ENCODE data around the gene ART4.

The ART4 gene

DNA sequence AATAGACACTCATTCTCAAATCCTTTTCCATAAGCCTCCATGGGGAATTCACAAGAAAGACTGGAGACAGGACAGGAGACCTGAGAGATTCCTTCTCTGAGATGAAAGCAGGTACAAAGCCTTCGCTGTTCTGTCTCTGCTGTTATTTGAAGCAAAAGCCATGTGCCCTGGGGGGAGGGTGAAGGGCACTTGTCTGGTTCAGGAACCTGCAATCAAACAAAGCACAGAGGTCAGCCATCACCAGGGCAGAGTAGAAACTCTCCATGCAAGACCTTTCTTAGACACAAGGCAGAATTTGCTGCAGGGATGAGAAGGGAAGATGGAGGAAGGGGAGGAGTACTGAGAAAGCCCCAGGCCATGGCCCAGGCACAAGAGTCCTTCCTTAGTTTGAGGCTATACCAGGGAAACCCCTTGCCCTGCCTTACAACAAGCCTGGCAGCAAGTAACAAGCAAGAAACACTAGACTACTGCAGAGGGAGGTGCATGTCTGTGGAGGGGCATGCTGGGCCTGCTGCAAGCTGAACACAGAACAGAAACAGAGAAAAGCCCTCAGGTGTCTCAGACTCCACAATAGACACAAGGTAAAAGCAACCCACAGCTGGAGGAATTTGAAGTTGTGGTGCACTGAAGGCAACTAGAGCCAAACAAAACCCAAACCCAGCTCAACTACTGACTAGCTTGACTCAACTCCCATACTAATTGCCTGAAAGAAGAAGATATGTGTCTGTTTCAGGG is 7.8 kb upstream of the ART4 start:
- DNase-seq (ENCODE audit: low read depth) = no peak

DNA sequence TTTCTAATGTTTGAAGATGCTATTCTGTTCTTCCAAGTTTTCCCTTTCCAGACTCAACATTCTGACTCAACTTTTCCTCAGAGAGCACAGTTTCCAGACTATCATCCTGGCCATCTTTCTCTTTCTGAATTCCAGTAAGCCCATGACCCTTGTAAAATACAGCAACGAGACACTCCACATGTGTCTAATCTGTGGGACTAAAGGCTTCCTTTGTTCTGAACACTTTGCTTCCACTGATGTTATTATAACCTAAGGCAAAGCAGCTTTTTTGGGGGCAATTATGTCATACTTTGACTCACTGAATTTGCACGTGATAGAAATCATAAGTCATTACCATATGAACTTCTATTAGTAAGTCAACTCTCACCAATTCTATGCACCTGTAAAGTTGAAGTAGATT is 6.3 kb upstream of the ART4 start:
- no peak for DNase-seq (ENCODE audit: low read depth)

DNA sequence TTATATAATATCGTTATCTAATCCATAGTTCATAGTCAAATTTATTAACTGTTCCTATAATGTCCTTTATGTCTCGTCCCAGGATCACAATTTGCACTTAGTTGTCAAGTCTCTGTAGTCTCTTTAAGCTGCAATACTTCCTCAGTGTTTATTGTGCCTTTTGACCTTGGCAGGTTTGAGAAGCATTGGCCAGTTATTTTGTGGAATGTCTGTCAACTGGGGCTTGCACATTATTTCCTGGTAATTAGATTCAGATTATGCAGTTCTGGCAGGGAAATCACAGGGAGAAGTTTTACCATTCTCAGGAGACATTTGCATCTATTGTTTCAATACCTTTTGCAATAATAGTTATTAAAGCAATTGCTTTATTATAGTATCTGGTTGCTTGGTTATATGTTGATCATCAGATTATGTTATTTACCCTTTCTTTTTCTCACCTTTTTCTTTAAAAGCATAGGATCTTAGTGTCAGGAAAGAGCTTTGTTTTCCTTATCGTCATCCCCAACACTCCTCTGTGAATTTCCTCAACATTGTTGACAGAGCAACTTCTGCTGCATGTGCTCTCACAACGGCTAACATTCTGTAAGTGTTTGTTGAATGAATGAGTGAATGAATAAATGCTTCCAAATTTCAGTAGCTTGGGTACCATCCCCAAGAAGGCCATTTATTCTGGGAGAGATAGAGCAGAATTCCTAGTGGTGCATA is 3.7 kb upstream of the ART4 start:
- no peak for DNase-seq (ENCODE audit: low read depth)

DNA sequence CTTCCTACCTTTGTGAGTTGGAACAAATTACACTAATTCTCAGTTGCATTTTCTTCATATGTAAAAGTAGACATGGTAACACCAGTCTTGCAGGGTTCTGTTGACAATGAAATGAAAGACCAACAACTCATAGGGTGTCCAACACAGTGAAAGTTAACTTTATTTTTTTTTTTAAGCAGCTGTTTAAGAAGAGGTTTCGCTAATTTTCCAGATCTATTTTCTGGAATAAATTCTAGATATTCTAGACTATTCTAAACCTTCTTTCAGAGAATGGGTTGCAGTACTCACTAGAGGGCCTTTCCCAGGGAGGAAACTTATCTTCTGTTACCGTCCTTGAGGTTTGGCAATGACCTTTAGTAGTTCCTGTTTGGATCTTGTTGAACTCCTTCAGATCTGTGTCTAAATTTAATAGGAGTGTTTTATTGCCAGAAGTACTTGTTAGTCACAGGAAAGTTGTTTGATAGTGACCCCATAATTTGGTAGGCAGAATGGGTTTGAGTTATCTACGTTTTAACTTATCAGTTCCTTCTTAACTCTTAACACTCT is 2.8 kb upstream of the ART4 start:
- peak; percentile 16 for DNase-seq (ENCODE audit: low read depth)

DNA sequence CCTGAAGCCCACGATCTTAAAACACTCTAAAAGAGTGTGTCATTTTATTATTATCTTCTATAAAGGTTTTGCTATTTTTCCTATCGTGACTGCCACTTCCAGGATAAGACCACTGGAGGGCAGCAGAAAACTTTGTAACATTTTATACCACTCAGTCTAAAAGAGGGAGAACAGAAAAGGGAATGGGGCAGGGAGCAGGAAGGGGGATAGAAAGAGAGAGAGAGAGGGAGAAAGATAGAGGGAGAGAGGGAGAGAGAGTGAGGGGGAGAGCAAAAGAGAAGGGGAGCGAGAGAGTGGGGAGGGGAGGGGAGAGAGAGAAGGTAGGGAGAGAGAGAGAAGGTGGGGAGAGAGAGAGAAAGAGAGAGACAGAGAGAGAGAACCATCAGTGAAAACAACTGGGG is 2.0 kb upstream of the ART4 start:
- peak; percentile 55 for DNase-seq (ENCODE audit: low read depth)

DNA sequence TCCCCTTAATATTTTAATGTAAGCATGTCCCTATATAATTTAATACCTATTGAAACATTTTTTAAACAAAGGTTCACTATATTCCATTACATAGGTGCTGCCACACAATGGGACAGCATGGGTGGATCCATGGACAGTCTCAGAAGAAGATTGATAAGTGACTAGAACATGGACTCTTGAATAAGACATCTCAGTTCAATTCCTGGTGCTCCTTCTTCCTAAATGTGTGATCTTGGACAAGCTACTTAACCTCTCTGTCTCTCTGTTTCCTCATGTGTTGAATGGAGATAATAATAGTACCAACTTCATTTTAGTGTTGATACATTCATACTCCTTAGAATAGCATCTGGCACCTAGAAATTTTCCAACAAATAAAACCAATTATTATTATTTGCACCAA is 1.1 kb upstream of the ART4 start:
- no peak for DNase-seq (ENCODE audit: low read depth)

GRCh38 chr12:14842315-14842714 is 1.0 kb downstream of the ART4 start:
- no peak for DNase-seq (ENCODE audit: low read depth)

GRCh38 chr12:14841761-14842160 is 1.6 kb downstream of the ART4 start:
- DNase-seq (ENCODE audit: low read depth) = peak; percentile 35

GRCh38 chr12:14840616-14841015 is 2.7 kb downstream of the ART4 start:
- DNase-seq (ENCODE audit: low read depth) = no peak

GRCh38 chr12:14839262-14839661 is 4.1 kb downstream of the ART4 start:
- no peak for DNase-seq (ENCODE audit: low read depth)

DNA sequence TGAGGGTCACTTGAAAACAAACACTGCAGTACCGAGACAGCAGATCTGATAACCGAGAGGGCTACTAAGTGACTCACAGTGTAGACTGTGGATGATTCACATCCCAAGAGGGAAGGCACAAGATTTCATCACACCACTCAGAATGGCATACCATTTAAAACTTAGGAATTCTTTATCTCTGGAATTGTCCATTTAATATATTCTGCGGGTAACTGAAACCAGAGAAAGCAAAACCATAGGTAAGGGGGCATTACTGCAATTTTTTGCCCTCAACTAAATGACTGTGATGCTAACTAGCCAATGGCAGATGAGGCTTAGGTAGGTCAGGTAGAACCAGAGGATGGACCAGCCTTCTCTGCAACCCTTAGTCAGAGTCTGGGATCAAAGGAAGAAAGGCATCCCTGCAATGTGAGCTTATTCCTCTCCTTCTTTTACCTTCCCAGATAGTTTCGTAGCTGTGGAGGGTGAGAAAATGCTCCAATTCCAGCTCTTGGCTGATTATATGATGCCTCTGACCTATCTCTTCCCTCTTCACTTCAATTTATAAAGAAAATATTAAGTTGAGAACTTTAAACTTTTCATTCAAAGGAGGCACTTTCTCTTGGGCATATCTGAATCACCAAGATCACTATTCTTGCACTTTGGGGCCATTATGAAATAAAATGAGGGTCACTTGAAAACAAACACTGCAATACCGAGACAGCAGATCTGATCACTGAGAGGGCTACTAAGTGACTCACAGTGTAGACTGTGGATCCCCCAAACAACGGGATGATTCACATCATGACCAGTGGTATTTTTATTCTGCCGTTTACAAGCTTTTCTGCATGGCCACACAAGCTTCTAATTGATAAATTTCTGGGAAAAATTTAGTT is 6.8 kb downstream of the ART4 start:
- peak; percentile 96 for DNase-seq (ENCODE audit: low read depth)

- DNase-seq (ENCODE audit: low read depth) = peak; percentile 60
Observed at GRCh38 chr12:14834509-14834908, 8.8 kb downstream of the ART4 start.

- peak; percentile 48 for DNase-seq (ENCODE audit: low read depth)
Observed at GRCh38 chr12:14833952-14834351, 9.4 kb downstream of the ART4 start.

DNA sequence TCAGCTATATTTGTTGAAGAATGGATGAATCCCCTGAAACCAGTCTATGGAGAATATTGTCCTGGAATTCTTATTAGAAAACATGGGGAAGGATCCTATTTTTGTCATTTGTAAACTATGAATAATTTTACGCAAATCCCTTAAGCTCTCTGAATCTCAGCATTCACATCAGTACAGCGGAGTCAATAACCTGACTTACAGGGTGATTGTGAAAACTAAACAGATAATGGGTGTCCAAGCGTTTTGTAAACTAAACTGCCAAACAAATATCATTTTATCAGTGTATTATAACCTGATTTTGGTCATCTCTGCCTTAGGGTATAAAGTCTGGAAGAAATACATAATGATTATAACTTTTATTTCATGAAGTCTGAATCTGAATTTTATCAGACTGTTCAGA is 10.0 kb downstream of the ART4 start:
- DNase-seq (ENCODE audit: low read depth) = no peak

GRCh38 chr12:14828892-14829291 is 14.4 kb downstream of the ART4 start:
- DNase-seq (ENCODE audit: low read depth) = peak; percentile 66

GRCh38 chr12:14827043-14827442 is 16.3 kb downstream of the ART4 start:
- DNase-seq (ENCODE audit: low read depth) = no peak

GRCh38 chr12:14826491-14826890 is 16.8 kb downstream of the ART4 start:
- no peak for DNase-seq (ENCODE audit: low read depth)

DNA sequence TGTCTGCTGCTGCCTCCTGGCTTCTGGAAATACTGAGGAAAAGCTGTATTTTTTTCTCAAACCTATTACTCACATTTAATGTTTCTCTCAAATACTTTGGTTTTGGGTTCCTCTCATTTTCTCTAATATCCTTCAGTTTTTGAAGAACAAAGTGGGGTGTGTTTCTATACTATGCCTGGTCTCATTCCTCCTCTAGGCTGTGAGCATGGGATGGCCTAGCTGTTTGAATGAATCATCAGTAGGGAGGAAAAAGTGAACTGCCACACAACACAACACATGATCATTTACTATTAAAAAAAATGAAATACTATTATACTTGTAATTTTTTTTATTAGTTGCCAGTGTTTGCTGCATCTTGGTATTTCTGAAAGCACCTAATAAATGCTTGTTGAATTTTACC is 18.1 kb downstream of the ART4 start:
- no peak for DNase-seq (ENCODE audit: low read depth)

GRCh38 chr12:14824012-14824634 is 19.2 kb downstream of the ART4 start:
- DNase-seq (ENCODE audit: low read depth) = peak; percentile 57

DNA sequence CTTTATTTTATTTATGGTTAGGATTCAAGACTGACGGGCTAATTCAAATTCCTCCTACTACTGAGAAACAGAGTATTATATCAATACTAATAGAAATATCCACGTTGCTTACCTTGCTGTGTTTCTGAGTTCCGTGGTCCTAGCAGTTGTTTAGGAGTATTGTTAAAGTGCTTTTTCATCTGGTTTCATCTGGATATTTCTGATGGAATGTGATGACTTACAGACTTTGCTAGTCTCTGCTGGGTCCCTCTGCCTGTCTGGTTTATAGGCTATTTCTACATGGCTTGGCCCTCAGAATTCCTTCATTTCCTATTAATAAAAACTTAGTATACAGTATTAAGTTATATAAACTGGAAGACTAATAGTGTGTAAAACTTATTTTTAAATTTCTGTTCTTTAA is 29.3 kb downstream of the ART4 start, which contains the start of gene SMCO3:
SMCO3 (minus strand) TSS at position 169 of the 400 bp plus-strand sequence. CDS start 7,502 bp downstream, outside the sequence.
- no peak for DNase-seq (ENCODE audit: low read depth)

DNA sequence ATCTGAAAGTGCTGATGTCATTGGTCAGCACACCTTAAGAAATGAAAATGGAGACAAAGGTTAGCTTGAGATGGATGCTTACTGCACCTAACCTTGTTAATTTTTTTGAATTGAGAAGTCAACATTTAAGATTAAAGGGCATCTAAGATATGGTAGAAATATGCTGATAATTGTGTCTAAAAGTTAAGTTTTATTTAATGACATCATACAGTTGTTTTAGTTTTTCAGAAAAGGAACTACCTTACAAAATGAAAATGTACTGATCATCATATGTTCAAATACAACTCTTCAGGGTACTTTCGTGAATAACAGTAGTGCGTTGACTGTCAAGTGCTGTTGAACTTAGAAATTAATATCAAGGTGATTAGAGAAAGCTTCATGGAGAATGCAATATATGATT is 31.8 kb downstream of the ART4 start:
- DNase-seq (ENCODE audit: low read depth) = no peak

- DNase-seq (ENCODE audit: low read depth) = peak; percentile 28
Observed at GRCh38 chr12:14810953-14811483, 32.3 kb downstream of the ART4 start.

Data from amniotic epithelial cell (primary cell).